GM13977 (cell line): Measurements from ENCODE around the gene IER5L.

Experiments used
- DNase-seq: peaks from one replicate; pipeline ENCODE4 v3.0.0; 2012; ENCODE audit warnings: low spot score
- in situ Hi-C: fragments of 300-500 bp; cut with MboI; formaldehyde crosslinking; loops from one replicate; pipeline ENCODE4 v1.12.0; 2022; ENCODE audit warnings: low sequenced_read_pairs, low pct_unique_long_range_greater_than_20kb, mixed read lengths, inconsistent platforms; ENCODE audit not compliant: unreplicated experiment
- TF ChIP-seq, protein P1 (sequence below): IDR thresholded peaks from 2 replicates; pipeline ENCODE4 v1.5.1; 2012; ENCODE audit warnings: mild to moderate bottlenecking, control low read depth; ENCODE audit not compliant: insufficient read depth; ENCODE audit errors: extremely low read depth, missing control alignments

Gene IER5L

DNA sequence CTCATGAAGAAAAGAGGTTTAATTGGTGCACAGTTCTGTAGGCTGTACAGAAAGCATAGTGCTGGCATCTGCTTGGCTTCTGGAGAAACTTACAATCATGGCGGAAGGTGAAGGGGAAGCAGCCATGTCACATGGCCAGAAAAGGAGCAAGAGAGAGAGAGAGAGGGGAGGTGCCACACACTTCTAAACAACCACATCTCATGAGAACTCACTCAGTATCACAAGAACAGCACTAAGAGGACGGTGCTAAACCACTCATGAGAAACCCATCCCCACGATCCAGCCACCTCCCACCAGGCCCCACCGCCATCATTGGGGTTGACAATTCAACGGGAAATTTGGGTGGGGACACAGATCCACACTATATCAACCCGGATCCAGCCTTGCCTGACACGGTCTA, 28.8 kb upstream of the IER5L start:
- TF ChIP-seq, protein P1, sequence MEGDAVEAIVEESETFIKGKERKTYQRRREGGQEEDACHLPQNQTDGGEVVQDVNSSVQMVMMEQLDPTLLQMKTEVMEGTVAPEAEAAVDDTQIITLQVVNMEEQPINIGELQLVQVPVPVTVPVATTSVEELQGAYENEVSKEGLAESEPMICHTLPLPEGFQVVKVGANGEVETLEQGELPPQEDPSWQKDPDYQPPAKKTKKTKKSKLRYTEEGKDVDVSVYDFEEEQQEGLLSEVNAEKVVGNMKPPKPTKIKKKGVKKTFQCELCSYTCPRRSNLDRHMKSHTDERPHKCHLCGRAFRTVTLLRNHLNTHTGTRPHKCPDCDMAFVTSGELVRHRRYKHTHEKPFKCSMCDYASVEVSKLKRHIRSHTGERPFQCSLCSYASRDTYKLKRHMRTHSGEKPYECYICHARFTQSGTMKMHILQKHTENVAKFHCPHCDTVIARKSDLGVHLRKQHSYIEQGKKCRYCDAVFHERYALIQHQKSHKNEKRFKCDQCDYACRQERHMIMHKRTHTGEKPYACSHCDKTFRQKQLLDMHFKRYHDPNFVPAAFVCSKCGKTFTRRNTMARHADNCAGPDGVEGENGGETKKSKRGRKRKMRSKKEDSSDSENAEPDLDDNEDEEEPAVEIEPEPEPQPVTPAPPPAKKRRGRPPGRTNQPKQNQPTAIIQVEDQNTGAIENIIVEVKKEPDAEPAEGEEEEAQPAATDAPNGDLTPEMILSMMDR = no peak
- in situ Hi-C loops = no loop called here
- no peak for DNase-seq

DNA sequence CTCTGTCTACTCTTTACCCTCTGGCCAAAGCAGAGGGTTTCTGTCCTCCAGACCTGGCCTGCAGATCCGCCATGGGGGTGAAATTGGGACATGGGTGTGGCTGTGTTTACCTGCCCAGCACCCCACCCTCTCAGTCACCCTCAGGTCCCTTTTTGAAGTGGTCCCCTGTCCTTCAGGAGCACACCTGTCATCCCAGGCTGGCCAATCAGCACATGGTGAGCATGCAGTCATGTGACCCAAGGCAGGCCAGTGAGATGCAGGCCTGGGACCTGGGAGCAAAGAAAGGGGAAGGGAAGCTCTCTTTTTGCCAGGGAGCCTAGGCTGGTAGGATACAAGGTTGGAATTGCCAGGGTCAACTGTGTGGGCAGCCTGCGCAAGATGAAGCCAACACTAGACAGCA, 28.3 kb upstream of the IER5L start:
- TF ChIP-seq, protein P1 = no peak

DNA sequence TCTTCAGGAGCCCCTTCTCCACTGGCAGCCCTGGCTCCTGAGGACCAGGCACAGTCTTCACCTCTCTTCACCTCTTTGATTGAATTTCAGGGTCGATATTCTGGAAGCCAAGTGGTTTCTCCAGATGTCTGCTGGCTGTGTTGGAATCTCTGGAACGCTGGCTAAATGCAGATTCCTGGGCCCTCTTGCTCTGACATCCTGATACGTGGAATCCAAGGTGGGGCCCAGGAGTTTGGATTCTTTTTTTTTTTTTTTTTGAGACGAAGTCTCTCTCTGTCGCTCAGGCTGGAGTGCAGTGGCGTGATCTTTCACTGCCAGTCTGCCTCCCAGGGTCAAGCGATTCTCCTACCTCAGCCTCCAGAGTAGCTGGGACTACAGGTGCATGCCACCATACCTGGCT, 26.8 kb upstream of the IER5L start:
- TF ChIP-seq, protein P1 = no peak
- DNase-seq = no peak
- in situ Hi-C loops = no loop called here

More for the DNA sequence above, 28.3 kb upstream of the IER5L start:
- DNase-seq = no peak
- in situ Hi-C loops = no loop called here

DNA sequence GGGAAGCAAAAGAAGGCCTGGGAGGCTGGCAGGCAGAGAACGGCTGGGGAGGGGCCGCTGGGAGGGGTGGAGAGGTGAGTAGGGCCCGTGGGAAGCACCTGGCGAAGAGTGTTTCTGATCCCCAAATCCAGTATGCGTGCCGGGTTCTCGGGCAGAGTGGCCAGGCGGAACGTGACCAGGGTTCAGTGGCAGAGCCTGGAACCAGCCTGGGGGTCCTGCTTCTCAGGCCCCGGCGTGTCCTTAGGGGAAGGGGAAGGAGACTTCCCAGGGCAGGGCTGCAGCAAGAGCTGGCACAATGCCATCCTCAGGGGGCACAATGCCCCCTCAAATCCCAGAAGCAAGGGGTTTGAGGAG, 25.5 kb upstream of the IER5L start:
- TF ChIP-seq, protein P1 = no peak
- in situ Hi-C loops = no loop called here
- no peak for DNase-seq

DNA sequence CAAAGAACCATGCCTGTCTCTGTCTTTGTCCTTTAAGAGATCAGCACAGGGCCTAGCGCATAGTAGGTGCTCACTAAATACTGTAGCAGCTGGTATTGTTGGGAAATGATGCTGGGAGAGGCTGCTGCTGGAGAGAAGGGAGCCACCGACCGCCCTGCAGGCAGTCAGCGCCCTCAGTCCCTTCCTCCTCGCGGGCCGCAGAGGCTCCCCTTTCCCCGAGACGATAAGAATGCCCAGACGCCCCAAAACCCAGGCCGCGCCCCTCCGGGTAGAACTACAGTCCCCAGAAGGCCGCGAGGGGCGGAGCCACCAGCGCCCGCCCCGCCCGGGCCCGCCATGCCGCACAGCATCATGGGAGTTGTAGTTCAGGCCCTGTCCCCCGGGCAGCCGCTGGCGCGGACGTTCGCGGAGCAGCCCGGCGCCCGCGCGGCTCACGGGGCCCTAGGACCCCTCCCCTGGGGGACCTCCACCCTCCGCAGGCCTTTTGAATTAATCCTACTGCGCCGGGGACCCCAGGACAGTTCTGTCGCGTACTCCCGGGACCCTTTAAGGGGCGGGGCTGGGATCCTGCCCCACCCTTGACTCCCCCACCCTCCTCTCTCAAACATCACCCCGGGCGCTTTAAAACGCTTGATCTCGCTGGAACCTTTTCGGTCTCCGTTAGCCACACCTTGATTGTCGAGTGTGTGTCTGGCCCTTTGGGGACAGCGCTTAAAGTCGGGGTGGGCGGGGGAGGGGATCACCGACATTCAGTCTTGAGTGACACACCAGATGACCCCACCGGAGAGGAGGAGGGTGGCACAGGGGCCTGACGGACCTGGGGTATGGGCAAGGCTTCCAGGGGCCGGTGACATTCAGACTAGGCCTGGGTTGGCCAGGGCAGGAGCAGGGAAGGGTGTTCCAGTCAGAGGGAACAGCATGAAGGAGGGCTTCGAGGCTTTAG, 24.8 kb upstream of the IER5L start:
- TF ChIP-seq, protein P1 = no peak
- DNase-seq = peak; percentile 93
- in situ Hi-C loops = no loop called here

DNA sequence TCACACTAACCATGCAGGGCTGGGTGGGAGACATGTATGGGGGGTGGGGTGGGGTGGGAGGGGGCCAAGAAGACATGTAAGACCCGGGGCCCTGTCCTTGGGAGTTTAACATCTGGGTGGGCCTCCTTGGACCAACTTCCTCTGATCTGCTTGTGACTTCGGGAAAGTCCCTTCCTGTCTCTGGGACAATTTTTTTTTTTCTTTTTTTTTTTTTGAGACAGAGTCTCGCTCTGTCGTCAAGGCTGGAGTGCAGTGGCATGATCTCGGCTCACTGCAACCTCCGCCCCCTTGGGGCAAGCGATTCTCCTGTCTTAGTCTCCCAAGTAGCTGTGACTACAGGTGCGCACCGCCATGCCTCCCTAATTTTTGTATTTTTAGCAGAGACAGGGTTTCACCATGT, 23.8 kb upstream of the IER5L start:
- TF ChIP-seq, protein P1 = no peak
- in situ Hi-C loops = no loop called here
- DNase-seq = no peak
